Lung (tissue), 12 donors: ENCODE data around the gene NSD1. TPM values are rescaled to one million over a fixed set of nuclear protein-coding genes. Genes with fewer than 3 reads are reported as not detected.
A peak's percentile ranks its signal among the peaks of the same experiment; 100 is the strongest.

Experiments
- ATAC-seq: fragments of 200-7000 bp; cut with Tn5 transposase; one replicate; pipeline ENCODE4 v1.9.1; 2020; ENCODE audit warnings: moderate number of reproducible peaks; ENCODE audit not compliant: insufficient read depth, low FRiP score
- DNase-seq, 3 donors: peaks; one replicate each; pipeline ENCODE4 v3.0.0-alpha.2; 2013 to 2017
- H3K27ac ChIP-seq, 2 donors: one replicate each; pipeline ENCODE4 v1.5.1; 2013; ENCODE audit warnings: mild to moderate bottlenecking in 2 of 2, moderate library complexity in 2 of 2, control low read depth in 1 of 2, inconsistent platforms in 1 of 2, low read depth in 1 of 2, low read length in 1 of 2
- H3K27me3 ChIP-seq, 3 donors: one replicate each; pipeline ENCODE4 v1.5.1; 2013; ENCODE audit warnings: low read length in 2 of 3; ENCODE audit not compliant: control insufficient read depth in 3 of 3, insufficient read depth in 3 of 3
- H3K36me3 ChIP-seq, 4 donors: one replicate each; pipeline ENCODE4 v1.5.1; 2013; ENCODE audit warnings: low read length in 4 of 4, mild to moderate bottlenecking in 1 of 4, moderate library complexity in 1 of 4; ENCODE audit not compliant: control insufficient read depth in 4 of 4, insufficient read depth in 4 of 4
- H3K4me1 ChIP-seq, 5 donors: one replicate each; pipeline ENCODE4 v1.5.1; 2013; ENCODE audit warnings: low read length in 5 of 5, mild to moderate bottlenecking in 2 of 5, moderate library complexity in 1 of 5; ENCODE audit not compliant: control insufficient read depth in 5 of 5, insufficient read depth in 5 of 5
- H3K4me3 ChIP-seq: one replicate; pipeline ENCODE4 v1.5.1; 2013; ENCODE audit warnings: mild to moderate bottlenecking, control low read depth, moderate library complexity
- H3K9ac ChIP-seq, 2 donors: one replicate each; pipeline ENCODE4 v1.5.1; 2013; ENCODE audit warnings: low read length in 2 of 2, control low read depth in 1 of 2; ENCODE audit not compliant: insufficient read depth in 1 of 2
- H3K9me3 ChIP-seq, 4 donors: one replicate each; pipeline ENCODE4 v1.5.1; 2013; ENCODE audit warnings: low read length in 3 of 4, mild to moderate bottlenecking in 1 of 4, moderate library complexity in 1 of 4; ENCODE audit not compliant: control insufficient read depth in 4 of 4, insufficient read depth in 3 of 4
- WGBS, 2 donors: extraction: QIAGEN DNeasy Blood & Tissue Kit; methylation state at CpG; one replicate each; pipeline ENCODE4 v1.1.7; 2013; 5-methylcytosine and 5-hydroxymethylcytosine counted together
- polyA plus RNA-seq, 2 donors: library from polyadenylated mRNA; stranded (reverse); fragments of 200-250 nt; gene quantifications; one replicate each; pipeline ENCODE4 v1.2.1, GENCODE V29; 2013
- total RNA-seq, 2 donors: library from RNA; depleted of rRNA in 1 of 2; stranded (reverse); fragments of >200 nt in 1 of 2; gene quantifications; one replicate each; pipeline ENCODE4 v1.2.1, GENCODE V29; 2014 to 2021
- TF ChIP-seq, protein P1 (sequence below): IDR thresholded peaks from 2 replicates; pipeline ENCODE4 v1.5.1; 2012; ENCODE audit warnings: mild to moderate bottlenecking; ENCODE audit errors: control extremely low read depth, extremely low read depth
- donor health status: control.
- donor health status: control.
- donor health status: Bipolar disorder and iron deficiency.
- donor health status: healthy.
- donor health status: DM: yes; HTN: yes; CAD: no.

The NSD1 gene
- total and polyA plus RNA-seq, 4 donors: 8.0 to 81.7 (median 43.2) TPM

DNA sequence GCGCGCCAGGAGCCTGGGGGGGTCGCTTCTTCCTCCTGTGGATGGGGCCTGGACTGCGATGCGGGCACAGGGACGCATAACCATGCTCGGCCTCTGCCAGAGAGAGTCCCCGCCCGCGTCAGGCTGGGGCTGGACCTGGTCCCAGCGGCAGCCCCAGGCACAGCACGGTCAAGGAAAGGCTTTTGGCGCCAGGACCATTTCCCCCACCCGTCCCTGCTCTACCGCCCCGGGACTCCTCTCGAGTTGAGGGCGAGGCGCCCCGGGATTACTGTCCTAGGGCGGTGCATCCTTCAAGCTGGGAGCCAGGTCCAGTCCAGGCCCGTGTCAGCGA, 177.8 kb downstream of the NSD1 start:
- no peaks in the 10 kb centered on the region for H3K27me3 ChIP-seq
- DNase-seq: no peak
- peaks cover 0 to 34% (median 12%) of the 10 kb centered on the region in 5 donors for H3K4me1 ChIP-seq
- no peak overlapping the region for H3K4me3 ChIP-seq
- 1 to 2% methylated on average over 23 of the region's 23 CpGs for whole genome bisulfite sequencing, 2 donors
- no peaks in the 10 kb centered on the region for H3K9me3 ChIP-seq
- no peak for ATAC-seq
- H3K9ac ChIP-seq: no peak overlapping the region
- H3K27ac ChIP-seq: no peak overlapping the region
- TF ChIP-seq, protein P1, sequence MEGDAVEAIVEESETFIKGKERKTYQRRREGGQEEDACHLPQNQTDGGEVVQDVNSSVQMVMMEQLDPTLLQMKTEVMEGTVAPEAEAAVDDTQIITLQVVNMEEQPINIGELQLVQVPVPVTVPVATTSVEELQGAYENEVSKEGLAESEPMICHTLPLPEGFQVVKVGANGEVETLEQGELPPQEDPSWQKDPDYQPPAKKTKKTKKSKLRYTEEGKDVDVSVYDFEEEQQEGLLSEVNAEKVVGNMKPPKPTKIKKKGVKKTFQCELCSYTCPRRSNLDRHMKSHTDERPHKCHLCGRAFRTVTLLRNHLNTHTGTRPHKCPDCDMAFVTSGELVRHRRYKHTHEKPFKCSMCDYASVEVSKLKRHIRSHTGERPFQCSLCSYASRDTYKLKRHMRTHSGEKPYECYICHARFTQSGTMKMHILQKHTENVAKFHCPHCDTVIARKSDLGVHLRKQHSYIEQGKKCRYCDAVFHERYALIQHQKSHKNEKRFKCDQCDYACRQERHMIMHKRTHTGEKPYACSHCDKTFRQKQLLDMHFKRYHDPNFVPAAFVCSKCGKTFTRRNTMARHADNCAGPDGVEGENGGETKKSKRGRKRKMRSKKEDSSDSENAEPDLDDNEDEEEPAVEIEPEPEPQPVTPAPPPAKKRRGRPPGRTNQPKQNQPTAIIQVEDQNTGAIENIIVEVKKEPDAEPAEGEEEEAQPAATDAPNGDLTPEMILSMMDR: no peak
- peaks cover 0 to 11% (median 4%) of the 10 kb centered on the region in 4 donors for H3K36me3 ChIP-seq

DNA sequence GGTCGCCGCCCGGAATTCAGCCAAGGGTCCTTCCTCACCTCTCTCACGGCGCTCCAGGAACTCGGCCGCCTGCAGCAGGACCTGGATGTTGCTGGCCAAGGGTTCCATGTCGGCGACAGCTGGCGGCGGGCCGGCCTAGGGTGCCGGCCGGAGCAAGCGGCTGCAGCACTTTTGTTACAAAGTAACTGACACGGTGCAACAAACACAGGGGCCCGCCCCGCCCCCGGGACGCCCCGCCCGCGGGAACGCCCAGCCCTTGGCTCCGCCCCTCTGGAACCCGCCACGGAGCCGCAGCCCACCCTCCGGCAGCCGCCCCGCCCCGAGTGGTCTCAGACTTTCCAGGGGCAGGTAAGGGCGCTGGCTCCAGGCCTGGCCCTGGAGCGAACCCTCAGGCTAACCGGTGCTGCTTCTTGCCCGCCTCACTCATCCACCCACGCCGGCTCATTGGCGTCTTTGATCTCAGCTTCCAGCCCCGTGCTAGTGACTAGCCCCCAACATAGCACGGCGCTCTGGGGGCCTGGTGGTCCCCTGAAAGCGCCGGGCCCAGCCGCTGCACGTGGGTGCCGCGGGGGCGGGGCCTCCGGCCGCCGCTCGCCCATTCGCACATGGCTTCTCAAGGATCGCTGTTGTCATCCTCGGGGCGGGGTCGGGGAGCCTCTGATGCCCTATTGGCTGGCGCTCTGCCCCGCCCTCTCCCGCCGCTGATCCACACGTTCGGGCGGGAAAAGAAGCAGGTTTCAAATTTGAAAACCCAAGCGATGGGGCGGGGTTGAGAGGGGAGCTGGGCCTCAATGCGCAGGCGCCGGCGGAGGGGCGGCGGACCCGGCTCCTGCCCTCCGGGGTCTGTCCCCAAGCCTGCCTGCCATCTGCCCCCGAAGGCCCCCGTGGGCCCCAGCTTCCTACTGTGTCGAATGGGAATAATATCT, 178.4 kb downstream of the NSD1 start, which contains the start of gene MXD3:
TSS of gene MXD3 (minus strand) at position 176 of the 926 bp plus-strand sequence. CDS start at position 108, 68 bp downstream.
- 0 to 1% methylated on average over 70 to 78 of the region's 78 CpGs for WGBS, 2 donors
- peak; percentile 90 for ATAC-seq
- DNase-seq: peak; percentile 97
- no peaks in the 10 kb centered on the region for H3K27me3 ChIP-seq
- TF ChIP-seq, protein P1: no peak
- H3K4me3 ChIP-seq: peak within 1 kb of the TSS; percentile 48
- H3K27ac ChIP-seq: no peak within 1 kb of the TSS
- H3K4me1 ChIP-seq: peaks cover 0 to 34% (median 12%) of the 10 kb centered on the region in 5 donors
- peaks cover 0 to 4% (median 1%) of the 10 kb centered on the region in 4 donors for H3K36me3 ChIP-seq
- H3K9ac ChIP-seq: no peak within 1 kb of the TSS
- no peaks in the 10 kb centered on the region for H3K9me3 ChIP-seq

DNA sequence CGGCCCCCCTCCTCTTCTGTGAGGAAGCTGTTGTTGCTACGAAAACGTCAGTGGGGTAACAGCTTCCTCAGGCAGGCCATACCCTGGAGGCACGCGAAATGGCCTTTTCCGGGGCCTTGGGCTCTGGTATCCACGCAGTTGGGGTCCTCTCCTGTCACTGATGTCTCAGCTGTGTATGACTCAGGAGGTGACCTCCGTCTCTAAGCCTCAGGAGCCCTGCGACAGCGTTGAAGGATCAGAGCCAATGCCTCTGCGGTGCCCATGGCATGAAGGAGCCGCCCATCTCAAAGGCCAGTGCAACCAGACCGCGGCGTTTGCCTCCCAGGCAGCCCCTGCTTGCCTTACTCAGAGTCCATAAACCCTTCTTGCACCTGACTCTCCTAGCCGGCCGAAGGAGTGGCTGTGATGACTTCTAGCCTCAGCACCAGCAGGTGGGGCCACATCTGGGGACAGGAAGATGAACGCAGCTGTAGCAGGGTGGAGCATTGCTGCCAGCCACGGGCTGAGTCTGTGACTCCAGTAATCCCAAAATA, 179.1 kb downstream of the NSD1 start:
- WGBS, 2 donors: 2 to 12% methylated on average over 19 of the region's 19 CpGs
- ATAC-seq: no peak
- Histone ChIP-seq H3K4me3 (no peak overlapping the region), H3K9me3 (no peaks in the 10 kb centered on the region), H3K36me3 (peaks cover 0 to 4% (median 0%) of the 10 kb centered on the region in 4 donors), H3K9ac (no peak overlapping the region), H3K27ac (no peak overlapping the region), H3K27me3 (no peaks in the 10 kb centered on the region), H3K4me1 (peaks cover 0 to 34% (median 12%) of the 10 kb centered on the region in 5 donors)
- TF ChIP-seq, protein P1: no peak
- peak in 1 of 3 donors; percentile 42 for DNase-seq
